NCI-H1436 (cell line): ENCODE results near the gene ADAMTS17.

Experiments
- DNase-seq: peaks from one replicate; lab custom pipeline; 2025; lab: John Stamatoyannopoulos, UW

Gene ADAMTS17

GRCh38 chr15:100111125-100112060 is 230.4 kb downstream of the ADAMTS17 start:
- DNase-seq, result peak; percentile 39

GRCh38 chr15:100109486-100110035 is 232.2 kb downstream of the ADAMTS17 start:
- DNase-seq, result no peak

DNA sequence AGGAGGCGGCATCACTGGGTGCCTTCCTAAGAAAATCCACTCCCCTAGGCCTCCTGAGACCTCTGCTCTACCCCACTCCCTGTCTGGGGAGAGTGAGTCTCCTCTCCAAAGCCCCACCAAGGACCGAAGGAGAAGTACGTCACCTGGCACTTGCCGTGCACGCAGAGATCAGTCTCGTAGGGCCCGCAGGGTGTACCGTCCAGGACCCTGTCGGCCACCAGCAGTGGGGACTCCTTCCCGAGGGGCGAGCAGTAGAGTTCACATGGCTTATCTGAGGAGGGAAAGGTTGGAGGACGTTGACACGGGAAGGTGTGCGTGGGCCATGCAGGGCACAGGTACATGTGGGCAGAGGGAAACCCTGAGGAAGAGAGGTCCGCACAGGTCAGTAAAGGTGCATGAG is 232.9 kb downstream of the ADAMTS17 start:
- no peak for DNase-seq

DNA sequence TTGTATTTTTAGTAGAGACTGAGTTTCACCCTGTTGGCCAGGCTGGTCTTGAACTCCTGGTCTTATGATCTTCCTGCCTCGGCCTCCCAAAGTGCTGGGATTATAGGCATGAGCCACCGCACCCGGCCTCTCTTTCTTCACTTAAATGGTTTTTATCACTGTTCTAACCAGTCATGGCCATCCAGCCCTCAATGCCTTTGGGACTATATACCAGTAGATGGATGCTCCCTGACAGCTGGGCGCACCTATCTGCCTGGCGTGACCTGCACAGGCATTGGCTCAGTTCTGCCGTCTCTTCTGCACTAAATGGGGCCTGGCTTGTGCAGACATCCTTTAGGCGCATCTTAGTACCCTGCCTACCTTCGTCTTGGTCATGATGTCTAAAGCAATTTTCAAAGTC is 233.4 kb downstream of the ADAMTS17 start:
- no peak for DNase-seq

DNA sequence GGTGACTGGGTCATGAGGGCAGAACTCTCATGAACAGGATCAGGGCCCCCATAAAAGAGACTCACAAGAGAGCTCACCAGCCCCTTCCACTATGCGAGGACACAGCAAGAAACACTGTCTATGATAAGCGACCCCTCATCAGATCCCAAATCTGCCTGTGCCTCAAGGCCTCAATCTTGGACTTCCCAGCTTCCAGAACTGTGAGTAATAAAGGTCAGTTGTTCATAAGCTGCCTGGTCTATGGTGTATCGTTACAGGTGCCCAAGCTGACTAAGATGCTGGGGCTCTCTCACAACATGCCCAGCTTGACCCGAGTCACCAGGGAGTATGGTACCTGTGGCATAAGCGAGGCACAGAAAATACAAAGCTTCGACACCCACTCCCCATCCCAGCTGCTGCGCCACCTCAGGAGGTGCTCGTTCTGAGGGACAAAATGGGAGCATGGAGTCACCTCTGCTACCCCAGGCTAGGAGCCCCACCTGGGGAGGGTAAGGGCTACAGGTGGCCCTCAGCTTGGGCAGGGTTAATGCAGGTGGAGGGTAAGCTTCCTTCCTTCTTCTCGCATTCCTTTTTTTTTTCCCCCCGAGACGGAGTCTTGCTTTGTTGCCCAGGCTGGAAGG is 234.1 kb downstream of the ADAMTS17 start:
- DNase-seq, result no peak

DNA sequence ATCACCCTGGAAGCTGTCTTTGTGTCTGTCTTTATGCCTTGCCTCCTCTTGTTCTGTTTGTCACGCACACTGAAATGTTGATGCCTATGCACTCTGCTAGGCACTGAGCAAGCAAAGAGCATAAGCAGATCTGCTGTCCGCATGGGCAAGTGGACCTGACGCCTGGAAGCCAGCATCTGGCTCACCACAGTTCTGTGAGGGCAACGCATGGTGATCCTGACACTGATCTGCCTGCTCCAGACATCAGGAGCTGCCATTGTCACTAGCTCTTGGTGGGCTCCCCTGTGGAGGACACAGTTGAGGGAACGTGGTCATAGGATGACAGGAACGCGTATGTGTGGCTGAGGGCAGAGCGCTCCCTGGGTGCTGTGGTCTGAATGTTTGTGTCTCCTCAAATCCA is 234.6 kb downstream of the ADAMTS17 start:
- no peak for DNase-seq

DNA sequence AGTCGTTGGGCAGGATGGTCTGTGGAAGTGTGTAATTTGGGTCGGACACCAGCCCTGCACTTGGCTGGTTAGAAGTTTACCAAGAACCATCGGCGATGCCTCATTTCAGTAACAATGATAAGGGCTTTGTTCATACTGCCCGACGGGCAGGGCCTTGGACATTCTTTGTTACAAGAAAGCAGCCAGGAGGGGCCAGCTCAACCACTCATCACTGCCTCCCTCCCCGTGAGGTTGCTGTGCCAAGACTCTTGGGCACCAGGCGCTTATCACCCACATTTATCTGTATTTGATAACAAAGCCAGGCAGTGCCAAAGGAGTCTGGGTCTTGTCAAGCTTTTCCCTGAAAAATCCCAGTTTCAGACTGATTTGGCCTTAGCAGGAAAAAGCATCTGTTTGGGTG is 235.0 kb downstream of the ADAMTS17 start:
- DNase-seq, result no peak

DNA sequence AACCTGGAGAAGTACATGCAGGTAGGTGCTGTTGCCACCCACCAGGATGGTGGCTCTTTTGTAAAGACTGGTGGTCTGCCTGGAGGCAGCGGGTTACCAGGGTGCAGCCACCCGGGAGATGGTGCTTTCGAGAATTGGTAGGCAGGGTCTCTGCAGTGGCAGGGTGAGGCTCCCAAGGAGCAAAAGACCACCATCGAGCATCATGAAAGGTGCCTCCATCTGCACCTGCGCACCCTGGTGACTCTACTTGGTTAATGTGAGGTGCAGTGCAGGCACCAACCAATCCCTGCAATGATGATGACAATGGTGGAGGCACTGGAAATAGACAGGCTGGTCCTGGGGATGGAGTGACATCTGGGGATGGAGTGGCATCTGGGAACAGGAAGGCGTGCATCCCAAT is 236.7 kb downstream of the ADAMTS17 start:
- DNase-seq, result no peak

DNA sequence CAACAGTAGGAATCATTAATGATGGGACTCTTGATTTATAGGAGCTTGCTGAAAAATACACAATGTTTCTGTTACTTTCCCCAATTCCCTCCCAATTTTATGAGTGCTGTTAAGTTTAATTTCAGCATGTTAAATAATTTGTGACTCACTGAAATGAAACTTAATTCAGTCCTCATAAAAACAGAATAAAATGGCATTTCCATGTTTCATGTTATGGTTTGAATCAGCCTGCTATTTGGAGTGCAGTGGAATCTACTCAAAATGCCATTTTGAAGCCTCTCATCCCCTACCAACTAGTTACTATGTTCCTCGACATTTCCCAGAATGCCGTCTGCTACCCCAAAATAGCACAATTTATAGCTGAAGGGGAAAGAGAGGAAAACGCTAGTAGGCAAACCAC is 237.5 kb downstream of the ADAMTS17 start:
- DNase-seq, result no peak

DNA sequence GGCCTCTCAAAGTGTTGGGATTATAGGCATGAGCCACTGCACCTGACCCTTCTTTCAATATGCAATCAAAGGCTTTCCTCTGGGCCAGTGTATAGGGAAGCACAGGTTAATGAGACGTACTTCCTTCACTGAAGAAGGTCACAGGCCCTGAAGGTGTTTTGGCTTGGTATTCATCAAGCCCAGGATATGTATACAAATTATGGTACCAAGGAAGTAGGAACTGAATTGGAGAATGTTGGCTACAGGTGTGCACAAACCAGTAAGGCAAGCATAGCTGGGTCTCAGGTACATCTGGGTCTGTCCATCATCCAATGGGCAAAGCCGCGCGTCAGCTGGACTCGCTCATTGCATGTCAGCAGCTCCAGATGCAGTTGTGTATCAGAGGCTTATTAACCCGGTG is 237.9 kb downstream of the ADAMTS17 start:
- DNase-seq, result no peak

DNA sequence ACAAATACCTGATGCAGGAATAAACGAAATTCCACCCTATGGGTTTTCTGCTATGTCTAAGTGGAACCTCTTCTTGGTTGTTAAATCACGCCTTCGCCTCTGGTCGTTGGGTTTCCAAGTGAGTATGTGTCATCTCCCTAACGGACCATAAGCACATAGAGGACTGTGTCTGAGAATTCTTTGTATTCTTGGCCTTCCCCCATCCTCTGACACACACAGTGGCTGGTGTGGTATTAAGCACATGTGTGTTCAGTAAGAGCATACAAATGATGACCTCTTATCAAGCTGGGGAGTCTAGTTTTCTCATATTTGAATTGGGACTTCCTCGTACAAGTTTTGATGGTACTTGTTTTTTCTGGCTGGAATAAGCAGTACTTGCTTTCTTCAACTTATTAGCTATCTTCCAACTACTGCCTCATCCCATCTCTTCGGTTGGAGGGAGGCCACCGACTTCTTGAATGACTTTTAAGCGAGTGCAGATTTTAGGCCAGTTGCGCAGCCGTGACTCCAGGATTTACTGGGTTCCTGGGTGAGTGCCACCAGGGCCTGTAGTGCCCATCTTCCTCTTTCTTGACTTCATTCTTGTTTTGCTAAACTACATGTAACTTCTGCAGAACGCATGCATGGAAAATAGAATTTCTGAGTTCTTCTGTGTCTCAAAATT is 240.2 kb downstream of the ADAMTS17 start:
- no peak for DNase-seq

DNA sequence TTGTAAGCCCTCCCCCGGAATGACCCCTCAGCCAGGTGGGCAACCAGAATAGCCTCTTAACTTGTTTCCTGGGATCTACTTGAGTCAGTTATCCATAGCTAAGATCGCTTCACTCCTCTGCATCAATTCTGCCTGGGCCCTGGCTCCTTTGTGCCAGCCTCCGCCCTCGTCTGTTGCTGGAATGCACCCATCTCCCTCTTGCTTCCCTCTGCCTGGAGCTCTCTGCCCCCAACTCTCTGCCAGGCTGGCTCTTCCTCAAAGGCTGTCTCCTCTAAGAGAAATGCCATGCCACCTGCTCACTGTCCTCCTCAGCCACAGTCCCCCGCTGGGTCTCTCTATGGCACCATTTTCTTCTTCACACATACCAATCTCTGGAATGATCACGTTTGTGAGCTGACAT is 240.8 kb downstream of the ADAMTS17 start:
- no peak for DNase-seq

- DNase-seq, result no peak
These were observed 241.8 kb downstream of the ADAMTS17 start for GRCh38 chr15:100099976-100100375.

DNA sequence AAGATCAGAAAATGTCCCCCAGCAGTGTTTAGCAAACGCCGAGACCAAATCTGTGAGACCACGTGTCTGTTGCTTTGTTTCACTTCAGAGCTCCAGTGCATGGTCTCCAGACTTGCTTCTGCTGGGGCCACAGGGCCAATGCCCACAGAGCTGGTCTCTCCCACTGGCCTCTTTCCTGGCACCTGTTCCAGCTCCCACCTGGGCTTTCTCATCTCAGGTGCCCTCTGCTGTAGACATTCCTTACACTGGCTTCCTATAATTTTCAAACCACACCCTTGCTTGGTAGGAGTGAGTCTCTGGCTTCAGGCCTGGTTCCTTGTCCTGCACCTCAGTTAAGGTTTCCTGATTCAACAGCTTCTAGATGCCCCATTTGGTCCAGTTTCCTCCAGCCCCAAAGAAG is 243.1 kb downstream of the ADAMTS17 start:
- no peak for DNase-seq

- no peak for DNase-seq
These were observed 244.2 kb downstream of the ADAMTS17 start for GRCh38 chr15:100097342-100098127.

- no peak for DNase-seq
These were observed 245.1 kb downstream of the ADAMTS17 start for GRCh38 chr15:100096700-100097099.

GRCh38 chr15:100096248-100096600 is 245.6 kb downstream of the ADAMTS17 start:
- no peak for DNase-seq

- DNase-seq, result no peak
These were observed 246.1 kb downstream of the ADAMTS17 start for GRCh38 chr15:100095541-100096247.

- DNase-seq, result no peak
These were observed 247.7 kb downstream of the ADAMTS17 start for GRCh38 chr15:100094127-100094510.

GRCh38 chr15:100093211-100094126 is 248.3 kb downstream of the ADAMTS17 start:
- no peak for DNase-seq
